Neural progenitor cell (in vitro differentiated cells): ENCODE results near the gene FMN1.

ENCODE experiments used
- EZH2 ChIP-seq: fragments of 200-600 bp; sonication (generic); IDR thresholded peaks from 2 replicates; pipeline ENCODE4 v1.6.1; 2017; ENCODE audit warnings: antibody characterized with exemption, mild to moderate bottlenecking, moderate library complexity
- EZH2phosphoT487 ChIP-seq: fragments of 200-600 bp; sonication (generic); IDR thresholded peaks from 2 replicates; pipeline ENCODE4 v1.6.1; 2017; ENCODE audit warnings: antibody characterized with exemption
- TF ChIP-seq, protein P1 (sequence below): fragments of 200-600 bp; sonication (generic); IDR thresholded peaks from 2 replicates; pipeline ENCODE4 v1.5.1; 2017; ENCODE audit warnings: antibody characterized with exemption, mild to moderate bottlenecking

GRCh38 chr15:33076937-33077336 lies 117.6 kb downstream of the FMN1 start:
- TF ChIP-seq, protein P1, sequence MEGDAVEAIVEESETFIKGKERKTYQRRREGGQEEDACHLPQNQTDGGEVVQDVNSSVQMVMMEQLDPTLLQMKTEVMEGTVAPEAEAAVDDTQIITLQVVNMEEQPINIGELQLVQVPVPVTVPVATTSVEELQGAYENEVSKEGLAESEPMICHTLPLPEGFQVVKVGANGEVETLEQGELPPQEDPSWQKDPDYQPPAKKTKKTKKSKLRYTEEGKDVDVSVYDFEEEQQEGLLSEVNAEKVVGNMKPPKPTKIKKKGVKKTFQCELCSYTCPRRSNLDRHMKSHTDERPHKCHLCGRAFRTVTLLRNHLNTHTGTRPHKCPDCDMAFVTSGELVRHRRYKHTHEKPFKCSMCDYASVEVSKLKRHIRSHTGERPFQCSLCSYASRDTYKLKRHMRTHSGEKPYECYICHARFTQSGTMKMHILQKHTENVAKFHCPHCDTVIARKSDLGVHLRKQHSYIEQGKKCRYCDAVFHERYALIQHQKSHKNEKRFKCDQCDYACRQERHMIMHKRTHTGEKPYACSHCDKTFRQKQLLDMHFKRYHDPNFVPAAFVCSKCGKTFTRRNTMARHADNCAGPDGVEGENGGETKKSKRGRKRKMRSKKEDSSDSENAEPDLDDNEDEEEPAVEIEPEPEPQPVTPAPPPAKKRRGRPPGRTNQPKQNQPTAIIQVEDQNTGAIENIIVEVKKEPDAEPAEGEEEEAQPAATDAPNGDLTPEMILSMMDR = no peak
- TF ChIP-seq EZH2 (no peak), EZH2phosphoT487 (no peak)
